Measurements from ENCODE around the gene GSE1.

Gene GSE1

GRCh38 chr16:85695196-85696128, 82.3 kb downstream of the GSE1 start:
- TF ChIP-seq ZFX (IDR thresholded peaks at IDR 0.05) (no peak), CTCF (conservative IDR thresholded peaks at IDR 0.05) (no peak)
- H3K27ac ChIP-seq = no peak overlapping the region

- H3K27ac ChIP-seq = no peak overlapping the region
- no peak for TF ChIP-seq ZFX (IDR thresholded peaks at IDR 0.05)
- TF ChIP-seq CTCF (conservative IDR thresholded peaks at IDR 0.05) = no peak
Observed at GRCh38 chr16:85696781-85697180, 83.7 kb downstream of the GSE1 start.

- no peak overlapping the region for H3K27ac ChIP-seq
- TF ChIP-seq ZFX (IDR thresholded peaks at IDR 0.05) (no peak), CTCF (conservative IDR thresholded peaks at IDR 0.05) (no peak)
Observed at GRCh38 chr16:85697431-85697830, 84.3 kb downstream of the GSE1 start.

DNA sequence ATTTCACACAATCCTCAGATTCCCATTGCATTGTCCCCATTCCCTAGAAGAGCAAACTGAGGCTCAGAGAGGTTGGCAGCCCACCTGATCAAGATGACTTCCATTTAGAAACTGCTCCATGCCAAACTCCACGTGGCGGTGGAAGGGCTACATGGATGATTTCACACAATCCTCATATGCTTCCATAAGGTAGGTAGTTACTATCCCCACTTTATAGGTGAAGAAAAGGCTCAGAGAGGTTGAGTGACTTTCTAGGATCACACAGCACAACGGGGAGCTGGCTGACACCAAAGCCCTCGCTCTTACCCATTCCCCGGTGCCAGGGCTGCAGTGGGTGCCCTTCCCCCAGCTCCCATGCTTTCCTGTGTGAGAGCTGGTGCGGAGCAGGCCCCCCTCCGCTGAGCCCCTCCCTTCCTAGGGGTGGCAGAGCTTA, 85.4 kb downstream of the GSE1 start:
- no peak overlapping the region for H3K27ac ChIP-seq
- TF ChIP-seq ZFX (IDR thresholded peaks at IDR 0.05) (no peak), CTCF (conservative IDR thresholded peaks at IDR 0.05) (no peak)

GRCh38 chr16:85698935-85699558, 85.9 kb downstream of the GSE1 start:
- H3K27ac ChIP-seq = no peak overlapping the region
- no peak for TF ChIP-seq ZFX (IDR thresholded peaks at IDR 0.05)
- no peak for TF ChIP-seq CTCF (conservative IDR thresholded peaks at IDR 0.05)

DNA sequence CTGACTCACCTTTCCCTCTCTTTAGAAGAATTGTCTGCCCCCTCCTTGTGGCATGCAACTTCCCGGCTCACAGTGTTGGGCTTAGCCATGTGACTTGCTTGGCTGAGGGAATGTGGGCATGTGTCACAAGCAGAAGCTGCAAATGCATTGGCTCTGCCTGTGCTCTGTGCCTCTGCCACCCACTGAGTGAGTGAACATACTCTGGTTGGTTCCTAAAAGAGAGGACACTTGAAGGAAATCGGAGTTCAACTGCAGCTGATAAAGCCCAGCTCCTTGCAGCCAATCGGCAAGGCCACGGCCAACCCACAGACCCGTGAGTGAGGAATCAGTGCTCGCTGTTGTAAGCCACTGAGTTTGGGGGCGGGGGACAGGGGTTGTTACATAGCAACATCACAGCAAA, 86.5 kb downstream of the GSE1 start:
- no peak overlapping the region for H3K27ac ChIP-seq
- TF ChIP-seq ZFX (IDR thresholded peaks at IDR 0.05) (no peak), CTCF (conservative IDR thresholded peaks at IDR 0.05) (no peak)

DNA sequence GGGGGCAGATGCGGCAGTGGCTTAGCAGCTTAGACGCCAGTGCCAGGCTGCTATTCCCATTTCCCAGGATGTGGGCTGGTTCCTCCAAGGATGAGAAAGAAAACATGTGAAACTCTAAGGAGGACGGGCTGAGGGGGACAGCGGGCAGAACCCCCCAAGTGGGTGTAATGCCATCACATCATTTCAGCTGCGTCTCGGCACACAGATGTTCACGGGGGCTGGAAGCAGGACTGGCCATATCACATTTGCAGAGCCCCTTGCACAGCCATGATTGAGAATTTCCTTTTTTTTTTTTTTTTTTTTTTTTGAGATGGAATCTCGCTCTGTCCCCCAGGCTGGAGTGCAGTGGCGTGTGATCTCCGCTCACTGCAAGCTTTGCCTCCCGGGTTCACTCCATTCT, 90.9 kb downstream of the GSE1 start:
- no peak overlapping the region for H3K27ac ChIP-seq
- TF ChIP-seq ZFX (IDR thresholded peaks at IDR 0.05) (no peak), CTCF (conservative IDR thresholded peaks at IDR 0.05) (no peak)

Measured in C4-2B (cell line).